Measurements from ENCODE around the gene TNFSF15. TPM values are rescaled to one million over a fixed set of nuclear protein-coding genes. Genes with fewer than 3 reads are reported as not detected.
A peak's percentile ranks its signal among the peaks of the same experiment; 100 is the strongest.

Gene TNFSF15
- total RNA-seq, 6 donors from 2014 or later: 1.4 to 11.0 (median 5.6) TPM

DNA sequence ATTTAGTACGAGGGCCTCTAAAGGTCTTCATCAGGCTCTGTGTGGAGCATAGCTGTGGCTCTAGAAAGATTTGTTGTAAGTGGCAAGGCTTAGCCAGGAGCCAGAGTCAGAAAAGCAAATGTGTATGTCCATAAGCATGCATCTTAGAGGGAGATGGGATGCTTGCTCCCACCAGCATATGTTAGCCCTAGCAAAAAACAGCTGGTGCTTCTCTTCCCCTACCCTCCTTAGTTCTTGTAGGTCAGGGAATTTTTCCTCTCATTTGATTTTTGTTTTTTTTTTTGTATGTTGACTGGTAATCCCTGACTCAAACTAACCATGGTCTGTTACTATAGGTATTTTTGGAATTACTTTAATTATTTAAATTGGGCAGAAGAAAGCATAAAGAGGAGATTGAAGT, 7.7 kb downstream of the TNFSF15 start:
- no peaks in the 10 kb centered on the region for H3K9me3 ChIP-seq
- H3K36me3 ChIP-seq: no peaks in the 10 kb centered on the region
- TF ChIP-seq EP300 (IDR thresholded peaks at IDR 0.05) (no peak), POLR2A (IDR thresholded peaks at IDR 0.05) (no peak), POLR2AphosphoS5 (IDR thresholded peaks at IDR 0.05) (no peak)
- TF ChIP-seq, protein P1, sequence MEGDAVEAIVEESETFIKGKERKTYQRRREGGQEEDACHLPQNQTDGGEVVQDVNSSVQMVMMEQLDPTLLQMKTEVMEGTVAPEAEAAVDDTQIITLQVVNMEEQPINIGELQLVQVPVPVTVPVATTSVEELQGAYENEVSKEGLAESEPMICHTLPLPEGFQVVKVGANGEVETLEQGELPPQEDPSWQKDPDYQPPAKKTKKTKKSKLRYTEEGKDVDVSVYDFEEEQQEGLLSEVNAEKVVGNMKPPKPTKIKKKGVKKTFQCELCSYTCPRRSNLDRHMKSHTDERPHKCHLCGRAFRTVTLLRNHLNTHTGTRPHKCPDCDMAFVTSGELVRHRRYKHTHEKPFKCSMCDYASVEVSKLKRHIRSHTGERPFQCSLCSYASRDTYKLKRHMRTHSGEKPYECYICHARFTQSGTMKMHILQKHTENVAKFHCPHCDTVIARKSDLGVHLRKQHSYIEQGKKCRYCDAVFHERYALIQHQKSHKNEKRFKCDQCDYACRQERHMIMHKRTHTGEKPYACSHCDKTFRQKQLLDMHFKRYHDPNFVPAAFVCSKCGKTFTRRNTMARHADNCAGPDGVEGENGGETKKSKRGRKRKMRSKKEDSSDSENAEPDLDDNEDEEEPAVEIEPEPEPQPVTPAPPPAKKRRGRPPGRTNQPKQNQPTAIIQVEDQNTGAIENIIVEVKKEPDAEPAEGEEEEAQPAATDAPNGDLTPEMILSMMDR (IDR thresholded peaks at IDR 0.05): no peak
- WGBS, 2 donors: 72 to 94% methylated on average over 1 of the region's 1 CpG
- H3K27ac ChIP-seq: no peak overlapping the region
- H3K27me3 ChIP-seq: no peaks in the 10 kb centered on the region
- H3K4me3 ChIP-seq: no peak overlapping the region
- no peaks in the 10 kb centered on the region for H3K4me1 ChIP-seq
- no peak for DNase-seq
- ATAC-seq (ENCODE audit: low FRiP score in 2 of 2): no peak

DNA sequence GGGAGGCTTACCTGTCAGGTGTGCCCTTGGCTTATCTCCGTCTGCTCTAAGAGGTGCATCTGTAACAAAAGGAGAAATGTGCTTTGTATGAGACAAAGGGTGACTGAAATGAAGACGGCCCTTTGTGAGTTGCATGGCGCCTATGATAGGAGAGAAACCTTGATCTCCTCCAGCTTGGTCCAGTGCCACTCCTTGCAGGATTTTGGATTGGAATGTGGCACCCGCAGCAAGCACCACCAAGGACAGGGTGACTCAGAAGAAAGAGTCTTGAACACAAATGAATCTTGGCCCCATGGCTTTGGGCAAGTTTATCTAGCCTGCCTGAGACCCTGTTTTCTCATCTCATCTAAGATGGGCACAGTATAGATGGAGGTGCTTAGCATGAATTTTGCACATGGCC, 13.4 kb downstream of the TNFSF15 start:
- ATAC-seq (ENCODE audit: low FRiP score in 2 of 2) (no peak), DNase-seq (no peak)
- Histone ChIP-seq H3K4me3 (no peak overlapping the region), H3K4me1 (no peaks in the 10 kb centered on the region), H3K9me3 (no peaks in the 10 kb centered on the region), H3K36me3 (peaks cover 0 to 4% (median 0%) of the 10 kb centered on the region in 4 donors), H3K27ac (no peak overlapping the region), H3K27me3 (no peaks in the 10 kb centered on the region)
- no peak for TF ChIP-seq EP300 (IDR thresholded peaks at IDR 0.05)
- TF ChIP-seq POLR2A (IDR thresholded peaks at IDR 0.05): no peak
- TF ChIP-seq, protein P1 (IDR thresholded peaks at IDR 0.05): no peak
- TF ChIP-seq POLR2AphosphoS5 (IDR thresholded peaks at IDR 0.05): no peak
- 97 to 100% methylated on average over 4 of the region's 4 CpGs for WGBS, 2 donors

DNA sequence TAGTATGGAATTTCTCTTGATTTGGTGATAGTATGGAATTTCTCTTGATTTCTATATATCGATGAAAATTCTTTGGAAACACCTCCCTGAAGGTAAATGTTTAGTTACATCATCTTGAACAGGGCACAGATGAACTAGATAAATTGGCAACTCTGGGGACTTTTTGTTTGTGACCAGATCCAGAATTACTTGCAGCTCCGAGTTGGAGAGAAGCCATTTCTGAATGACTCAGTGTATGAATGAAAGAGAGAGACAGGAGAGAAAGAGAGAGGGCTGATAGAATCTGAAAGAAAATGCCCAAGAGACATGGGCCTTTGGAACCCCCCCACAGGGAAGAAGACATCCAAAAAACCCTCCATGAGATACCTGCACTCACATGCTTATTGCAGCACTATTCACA, 14.1 kb downstream of the TNFSF15 start:
- no peaks in the 10 kb centered on the region for H3K4me1 ChIP-seq
- H3K36me3 ChIP-seq: peaks cover 0 to 4% (median 0%) of the 10 kb centered on the region in 4 donors
- TF ChIP-seq EP300 (IDR thresholded peaks at IDR 0.05) (no peak), POLR2A (IDR thresholded peaks at IDR 0.05) (no peak), POLR2AphosphoS5 (IDR thresholded peaks at IDR 0.05) (no peak)
- TF ChIP-seq, protein P1 (IDR thresholded peaks at IDR 0.05): no peak
- 94% methylated on average over 2 of the region's 2 CpGs for WGBS, 2 donors
- no peak for ATAC-seq (ENCODE audit: low FRiP score in 2 of 2)
- H3K27ac ChIP-seq: no peak overlapping the region
- no peak overlapping the region for H3K4me3 ChIP-seq
- no peaks in the 10 kb centered on the region for H3K9me3 ChIP-seq
- H3K27me3 ChIP-seq: no peaks in the 10 kb centered on the region
- DNase-seq: no peak

DNA sequence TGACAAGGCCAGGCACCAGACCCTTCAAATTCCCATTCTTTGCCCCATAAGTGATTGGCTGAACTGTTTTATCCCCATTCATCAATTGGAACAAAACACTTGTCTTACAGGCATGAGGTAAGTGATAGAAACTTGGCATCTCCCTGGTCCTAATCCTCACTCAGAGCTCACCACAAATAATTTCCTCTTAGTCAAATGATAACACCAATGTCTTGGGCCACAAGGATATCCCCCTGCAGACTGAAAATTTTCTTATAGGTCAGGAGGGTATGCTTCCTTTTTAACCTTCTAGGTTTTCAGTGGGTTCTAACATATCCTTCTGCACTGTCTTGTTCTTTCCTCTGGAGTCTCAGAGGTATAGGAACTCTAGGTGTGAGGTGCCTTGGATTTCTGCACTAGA, 14.5 kb downstream of the TNFSF15 start:
- Histone ChIP-seq H3K27ac (no peak overlapping the region), H3K27me3 (no peaks in the 10 kb centered on the region), H3K4me1 (no peaks in the 10 kb centered on the region), H3K36me3 (peaks cover 0 to 4% (median 0%) of the 10 kb centered on the region in 4 donors), H3K4me3 (no peak overlapping the region), H3K9me3 (no peaks in the 10 kb centered on the region)
- TF ChIP-seq EP300 (IDR thresholded peaks at IDR 0.05) (no peak), POLR2AphosphoS5 (IDR thresholded peaks at IDR 0.05) (no peak)
- ATAC-seq (ENCODE audit: low FRiP score in 2 of 2) (no peak), DNase-seq (no peak)

DNA sequence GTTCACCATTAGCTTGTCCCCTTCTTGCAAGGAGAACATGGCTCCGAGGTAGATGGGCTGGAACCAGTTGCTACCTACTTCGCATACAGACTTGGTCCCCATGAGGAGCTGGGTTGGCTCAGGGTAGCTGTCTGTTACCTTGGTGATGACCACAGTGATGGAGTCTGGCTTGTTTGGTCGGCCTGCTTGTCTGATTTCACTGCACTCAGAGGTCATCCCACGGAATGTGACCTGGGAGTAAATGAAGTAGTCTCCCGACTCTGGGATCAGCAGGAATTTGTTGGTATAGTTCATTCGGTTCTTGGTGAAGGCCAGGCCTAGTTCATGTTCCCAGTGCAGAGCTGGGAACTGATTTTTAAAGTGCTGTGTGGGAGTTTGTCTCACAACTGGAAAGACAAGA, 15.3 kb downstream of the TNFSF15 start:
- H3K36me3 ChIP-seq: peaks cover 0 to 4% (median 0%) of the 10 kb centered on the region in 4 donors
- no peaks in the 10 kb centered on the region for H3K4me1 ChIP-seq
- 59 to 64% methylated on average over 5 to 6 of the region's 6 CpGs for WGBS, 2 donors
- H3K4me3 ChIP-seq: no peak overlapping the region
- H3K27ac ChIP-seq: no peak overlapping the region
- H3K27me3 ChIP-seq: no peaks in the 10 kb centered on the region
- TF ChIP-seq EP300 (IDR thresholded peaks at IDR 0.05): no peak
- no peak for TF ChIP-seq POLR2AphosphoS5 (IDR thresholded peaks at IDR 0.05)
- no peak for TF ChIP-seq POLR2A (IDR thresholded peaks at IDR 0.05)
- TF ChIP-seq, protein P1 (IDR thresholded peaks at IDR 0.05): no peak
- H3K9me3 ChIP-seq: no peaks in the 10 kb centered on the region
- no peak for DNase-seq
- peak in 1 of 2 donors; percentile 28 for ATAC-seq (ENCODE audit: low FRiP score in 2 of 2)
